ENCODE results near the gene CNN3. TPM values are rescaled to one million over a fixed set of nuclear protein-coding genes. Genes with fewer than 3 reads are reported as not detected.

The CNN3 gene
- total and polyA plus RNA-seq, 2 donors (not counting 3 experiments of a cell fraction or from before 2014, with no cell fraction given): 174 to 392 TPM

GRCh38 chr1:94958081-94958480 lies 31.2 kb upstream of the CNN3 start:
- intact Hi-C loops (cut with micrococcal nuclease): no loop called here
- CTCF ChIA-PET: no interaction called here

More at GRCh38 chr1:94958081-94958480, 31.2 kb upstream of the CNN3 start:
- dilution Hi-C loops (cut with MboI; ENCODE audit: extremely low pct_ligation_motif_present, low sequenced_read_pairs): no loop called here
- FAIRE-seq: no peak
- Histone ChIP-seq H3K36me3 (ENCODE audit: control insufficient read depth in 2 of 2, extremely low read depth in 1 of 2, insufficient read depth in 2 of 2, low read length in 2 of 2) (no peaks in the 10 kb centered on the region), H3K9me3 (replicated peaks; ENCODE audit: control insufficient read depth, insufficient read depth, low read length) (no peaks in the 10 kb centered on the region), H3K9me1 (replicated peaks; ENCODE audit: control insufficient read depth, extremely low read depth, insufficient read depth, low read length) (peaks cover 3% of the 10 kb centered on the region), H3K4me1 (ENCODE audit: control insufficient read depth, extremely low read depth, insufficient read depth, low read length) (peaks cover 34% of the 10 kb centered on the region), H3K9ac (replicated peaks; ENCODE audit: extremely low read depth, insufficient read depth, low read length) (no peak overlapping the region), H2AFZ (ENCODE audit: low read depth, low read length) (no peak overlapping the region), H3K27ac (ENCODE audit: insufficient read depth, low read depth, low read length) (no peak overlapping the region), H3K79me2 (ENCODE audit: control insufficient read depth, insufficient read depth, low read length) (no peaks in the 10 kb centered on the region), H3K4me2 (ENCODE audit: insufficient read depth, low read length) (no peak overlapping the region), H3K27me3 (ENCODE audit: control insufficient read depth in 2 of 2, insufficient read depth in 2 of 2, low read length in 2 of 2) (no peaks in the 10 kb centered on the region), H3K4me3 (replicated peaks in 1 of 3; ENCODE audit: insufficient read depth in 1 of 3, low read depth in 1 of 3, low read length in 3 of 3) (no peak overlapping the region), H4K20me1 (replicated peaks; ENCODE audit: control insufficient read depth, extremely low read depth, insufficient read depth, low read length) (no peaks in the 10 kb centered on the region)
- no peak for TF ChIP-seq FOS (IDR thresholded peaks at IDR 0.05; ENCODE audit: borderline replicate concordance, insufficient read depth, low read length)
- TF ChIP-seq POLR2AphosphoS5 (IDR thresholded peaks at IDR 0.05; ENCODE audit: insufficient read depth, low read depth, low read length): no peak
- TF ChIP-seq JUN (IDR thresholded peaks at IDR 0.05; ENCODE audit: borderline replicate concordance, insufficient read depth, insufficient read length, low read depth): no peak
- TF ChIP-seq POLR2A (IDR thresholded peaks at IDR 0.05; ENCODE audit: low read depth, low read length): no peak
- no peak for TF ChIP-seq MYC (IDR thresholded peaks at IDR 0.05; ENCODE audit: low read depth, low read length)
- TF ChIP-seq MAX (IDR thresholded peaks at IDR 0.05; ENCODE audit: insufficient read depth, insufficient read length): no peak
- no peak for TF ChIP-seq EZH2 (IDR thresholded peaks at IDR 0.05; ENCODE audit: borderline replicate concordance, low read depth, low read length, severe bottlenecking)
- TF ChIP-seq GATA2 (IDR thresholded peaks at IDR 0.05; ENCODE audit: insufficient read depth, insufficient read length, low read depth, low read length): no peak
- no peak for TF ChIP-seq CTCF (IDR thresholded peaks at IDR 0.05; ENCODE audit: extremely low read depth in 1 of 2, insufficient read depth in 1 of 2, low read depth in 1 of 2, low read length in 2 of 2)
- no TSS peak for BruUV-seq (replicated peaks)
- POLR2A ChIA-PET: no interaction called here
- DNase-seq (ENCODE audit: low read depth, low spot score): no peak

Data from endothelial cell of umbilical vein (primary cell).